Endothelial cell of umbilical vein (primary cell): Measurements from ENCODE around the gene MYLK.

Source experiments
- EZH2 ChIP-seq: IDR thresholded peaks from 2 replicates; pipeline ENCODE4 v1.6.1; 2012; ENCODE audit warnings: borderline replicate concordance, low read depth, mild to moderate bottlenecking, moderate library complexity, low read length, inconsistent platforms; ENCODE audit not compliant: severe bottlenecking
- JUN ChIP-seq: IDR thresholded peaks from 2 replicates; pipeline ENCODE4 v1.6.1; 2011; ENCODE audit warnings: borderline replicate concordance, low read depth; ENCODE audit not compliant: insufficient read length, insufficient read depth
- POLR2A ChIP-seq: IDR thresholded peaks from 2 replicates; pipeline ENCODE4 v1.6.1; 2012; ENCODE audit warnings: low read depth, mild to moderate bottlenecking, control low read depth, low read length
- POLR2AphosphoS5 ChIP-seq: IDR thresholded peaks from 2 replicates; pipeline ENCODE4 v1.6.1; 2012; ENCODE audit warnings: low read depth, mild to moderate bottlenecking, control low read depth, low read length, moderate library complexity; ENCODE audit not compliant: insufficient read depth
- TF ChIP-seq, protein P1 (sequence below), 2 donors: IDR thresholded peaks; 1 replicate in 1 of 2; 2 replicates in 1 of 2; pipeline ENCODE4 v1.5.1; 2011; ENCODE audit warnings: low read length in 2 of 2, mild to moderate bottlenecking in 2 of 2, moderate library complexity in 2 of 2, control low read depth in 1 of 2, inconsistent platforms in 1 of 2, low read depth in 1 of 2; ENCODE audit not compliant: insufficient read depth in 1 of 2; ENCODE audit errors: extremely low read depth in 1 of 2

DNA sequence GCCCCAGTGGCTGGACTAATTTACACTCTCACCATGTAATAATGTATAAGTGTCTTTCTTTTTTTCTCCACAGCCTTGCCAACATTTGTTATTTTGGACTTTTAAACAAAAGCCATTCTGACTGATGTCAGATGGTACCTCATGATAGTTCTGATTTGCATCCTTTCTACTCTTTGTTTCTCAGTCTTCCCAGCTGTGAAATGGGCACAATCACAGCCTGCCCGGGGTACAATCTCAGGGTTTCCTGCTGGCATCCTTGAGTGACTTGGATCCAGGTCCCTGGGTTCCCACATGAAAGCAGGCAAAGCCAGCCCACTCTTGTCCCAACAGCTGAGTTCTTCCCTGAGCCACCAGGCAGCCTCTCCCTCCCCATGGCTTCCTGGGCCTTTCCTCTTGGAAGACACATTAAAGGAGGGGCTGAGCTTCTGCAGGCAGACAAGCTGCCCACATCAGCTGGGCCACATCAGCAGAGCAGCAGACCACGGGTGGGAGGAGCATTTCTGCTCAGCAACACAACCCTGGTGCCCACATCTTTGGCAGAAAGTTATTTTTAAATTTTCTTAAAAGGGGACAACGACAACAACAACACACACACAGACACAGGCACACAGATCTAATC, 82.0 kb downstream of the MYLK start:
- no peak for TF ChIP-seq POLR2A
- TF ChIP-seq, protein P1, sequence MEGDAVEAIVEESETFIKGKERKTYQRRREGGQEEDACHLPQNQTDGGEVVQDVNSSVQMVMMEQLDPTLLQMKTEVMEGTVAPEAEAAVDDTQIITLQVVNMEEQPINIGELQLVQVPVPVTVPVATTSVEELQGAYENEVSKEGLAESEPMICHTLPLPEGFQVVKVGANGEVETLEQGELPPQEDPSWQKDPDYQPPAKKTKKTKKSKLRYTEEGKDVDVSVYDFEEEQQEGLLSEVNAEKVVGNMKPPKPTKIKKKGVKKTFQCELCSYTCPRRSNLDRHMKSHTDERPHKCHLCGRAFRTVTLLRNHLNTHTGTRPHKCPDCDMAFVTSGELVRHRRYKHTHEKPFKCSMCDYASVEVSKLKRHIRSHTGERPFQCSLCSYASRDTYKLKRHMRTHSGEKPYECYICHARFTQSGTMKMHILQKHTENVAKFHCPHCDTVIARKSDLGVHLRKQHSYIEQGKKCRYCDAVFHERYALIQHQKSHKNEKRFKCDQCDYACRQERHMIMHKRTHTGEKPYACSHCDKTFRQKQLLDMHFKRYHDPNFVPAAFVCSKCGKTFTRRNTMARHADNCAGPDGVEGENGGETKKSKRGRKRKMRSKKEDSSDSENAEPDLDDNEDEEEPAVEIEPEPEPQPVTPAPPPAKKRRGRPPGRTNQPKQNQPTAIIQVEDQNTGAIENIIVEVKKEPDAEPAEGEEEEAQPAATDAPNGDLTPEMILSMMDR (IDR thresholded peaks at IDR 0.05; ENCODE audit: extremely low read depth in 1 of 2, insufficient read depth in 1 of 2, low read depth in 1 of 2, low read length in 2 of 2) = no peak
- TF ChIP-seq EZH2 = no peak
- TF ChIP-seq JUN = no peak
- TF ChIP-seq POLR2AphosphoS5 = no peak
